HUES48 (cell line): ENCODE measurements around the gene UQCC5.

ENCODE experiments used
- H3K27ac ChIP-seq: one replicate; pipeline ENCODE4 v1.7.0; 2013; ENCODE audit warnings: low read depth, low read length, inconsistent platforms
- H3K27me3 ChIP-seq: 2 replicates; pipeline ENCODE4 v1.6.1; 2013; ENCODE audit warnings: mild to moderate bottlenecking, low read length; ENCODE audit not compliant: control insufficient read depth, insufficient read depth
- H3K36me3 ChIP-seq: 2 replicates; pipeline ENCODE4 v1.6.1; 2013; ENCODE audit warnings: low read length; ENCODE audit not compliant: control insufficient read depth, insufficient read depth
- H3K4me1 ChIP-seq: 2 replicates; pipeline ENCODE4 v1.6.1; 2013; ENCODE audit warnings: mild to moderate bottlenecking, low read length; ENCODE audit not compliant: control insufficient read depth, insufficient read depth
- H3K4me3 ChIP-seq: 2 replicates; pipeline ENCODE4 v1.5.1; 2013; ENCODE audit warnings: mild to moderate bottlenecking, low read depth, low read length
- H3K9ac ChIP-seq: 2 replicates; pipeline ENCODE4 v1.6.1; 2013; ENCODE audit warnings: mild to moderate bottlenecking, low read depth, low read length, moderate library complexity
- H3K9me3 ChIP-seq: 2 replicates; pipeline ENCODE4 v1.6.1; 2013; ENCODE audit warnings: low read length; ENCODE audit not compliant: control insufficient read depth, insufficient read depth

Gene UQCC5

DNA sequence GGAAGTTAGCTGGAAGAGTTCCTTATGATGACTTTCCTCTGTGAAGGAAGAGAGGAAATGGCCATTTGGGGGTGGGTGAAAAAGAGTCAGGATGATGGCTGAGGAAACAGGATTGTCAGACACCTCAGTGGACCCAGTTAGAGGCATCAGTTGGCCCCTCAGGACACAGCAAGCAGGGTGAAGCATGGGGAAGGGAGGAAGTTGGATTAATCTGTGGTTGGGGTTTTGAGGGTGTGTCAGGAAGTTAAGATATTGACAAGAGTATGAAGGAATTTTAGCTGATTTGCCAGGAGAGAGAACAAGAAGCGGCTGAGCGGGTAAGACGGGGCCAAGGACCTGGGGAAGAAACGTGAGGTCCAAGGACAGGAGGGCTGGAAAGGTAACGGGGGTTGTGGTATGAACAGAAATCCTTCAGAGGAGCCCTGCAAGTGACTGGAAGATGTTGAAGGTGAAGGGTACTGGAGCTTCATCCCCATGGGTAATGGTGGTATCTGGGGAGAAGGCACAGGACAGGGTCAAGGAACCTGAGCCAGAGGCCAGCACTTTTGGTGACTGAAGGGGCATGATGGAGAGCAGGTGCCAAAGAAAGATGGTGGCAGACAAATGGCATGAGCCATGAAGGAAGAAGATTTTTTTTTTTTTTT lies 2.7 kb downstream of the UQCC5 start:
- peaks cover 21% of the 10 kb centered on the region for H3K4me1 ChIP-seq
- no peaks in the 10 kb centered on the region for H3K9me3 ChIP-seq
- no peak overlapping the region for H3K4me3 ChIP-seq
- H3K9ac ChIP-seq, result no peak overlapping the region
- H3K27me3 ChIP-seq, result no peaks in the 10 kb centered on the region
- peaks cover 27% of the 10 kb centered on the region for H3K36me3 ChIP-seq
- H3K27ac ChIP-seq, result no peak overlapping the region

DNA sequence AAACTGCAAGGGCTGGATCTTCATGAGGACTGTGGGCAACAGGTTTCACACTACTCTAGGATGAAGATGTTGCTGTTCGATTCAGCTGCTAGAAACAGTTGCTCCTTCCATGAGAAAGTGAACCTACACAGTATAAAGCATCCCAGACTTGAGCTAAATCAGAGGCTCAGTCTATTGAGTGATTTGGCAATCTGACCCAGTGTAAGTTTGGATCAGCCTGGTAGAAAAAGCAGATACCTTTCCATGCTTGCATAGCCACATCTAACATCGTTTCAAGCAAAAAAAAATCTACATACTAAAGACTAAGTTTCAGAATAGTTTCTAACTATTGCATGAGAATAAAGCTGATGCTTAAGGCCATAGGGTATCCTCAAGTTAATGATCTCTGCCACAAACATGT lies 4.6 kb downstream of the UQCC5 start:
- Histone ChIP-seq H3K4me1 (peaks cover 14% of the 10 kb centered on the region; the same call in 1 of the 2 replicates), H3K36me3 (peaks cover 32% of the 10 kb centered on the region), H3K27ac (no peak overlapping the region), H3K4me3 (no peak overlapping the region), H3K27me3 (no peaks in the 10 kb centered on the region), H3K9me3 (no peaks in the 10 kb centered on the region), H3K9ac (no peak overlapping the region)

DNA sequence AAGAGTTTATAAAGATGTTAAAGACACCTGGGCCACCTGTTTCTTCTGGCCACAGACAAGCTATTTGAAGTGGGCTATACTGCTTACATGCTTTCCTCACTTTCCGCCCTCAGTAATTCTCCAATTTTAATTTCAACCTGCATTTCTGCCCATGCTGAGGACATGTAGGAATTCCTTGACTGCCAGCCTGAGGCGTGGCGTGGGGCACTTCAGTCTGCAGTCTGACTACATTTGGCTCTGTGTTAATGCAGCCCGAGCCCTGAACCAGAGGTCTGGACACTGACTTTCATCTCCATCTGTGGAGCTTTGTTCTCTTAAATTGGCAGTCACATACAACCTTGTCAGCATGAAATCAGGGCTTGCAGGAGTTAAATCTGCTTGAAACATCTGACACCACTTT lies 8.5 kb downstream of the UQCC5 start:
- H3K36me3 ChIP-seq, result peaks cover 55% of the 10 kb centered on the region

DNA sequence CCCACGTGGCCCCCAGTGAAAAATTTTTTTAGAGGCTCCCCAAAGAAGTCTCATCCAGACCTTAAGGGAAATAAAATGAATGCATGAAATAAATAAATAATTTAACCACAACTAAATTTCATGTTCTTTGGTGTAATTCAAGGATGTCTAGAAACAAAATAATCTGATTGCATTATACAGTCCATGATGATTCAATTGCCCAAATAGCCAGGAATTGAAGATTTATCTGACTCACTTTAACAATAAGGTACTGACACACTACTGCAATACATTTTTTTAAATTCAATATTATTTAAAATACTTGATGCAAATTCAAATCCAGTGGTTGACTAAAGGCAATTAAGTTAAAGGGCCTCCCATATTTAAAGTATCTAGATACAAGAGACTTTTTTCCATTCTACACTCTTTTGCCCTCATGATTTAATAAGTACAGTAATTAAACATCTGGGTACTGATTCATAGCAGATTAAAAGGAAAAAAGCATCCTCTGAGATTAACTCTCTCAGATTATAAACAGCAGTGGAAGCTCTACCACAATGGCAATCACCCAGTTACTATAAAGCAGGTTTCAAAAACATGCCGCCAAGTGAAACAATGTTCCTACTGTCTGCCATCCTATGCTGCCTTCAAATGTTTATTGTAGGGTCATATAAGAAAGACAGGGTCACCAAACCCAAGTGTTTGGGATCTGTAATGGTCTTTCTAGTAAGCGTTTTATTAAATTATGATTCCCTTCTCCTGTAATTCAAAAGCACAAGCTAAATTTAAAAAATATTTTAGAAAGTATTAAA lies 9.9 kb downstream of the UQCC5 start:
- no peak overlapping the region for H3K9ac ChIP-seq
- no peak overlapping the region for H3K27ac ChIP-seq
- H3K4me1 ChIP-seq, result no peaks in the 10 kb centered on the region
- H3K36me3 ChIP-seq, result peaks cover 55% of the 10 kb centered on the region
- H3K4me3 ChIP-seq, result no peak overlapping the region
- H3K27me3 ChIP-seq, result no peaks in the 10 kb centered on the region
- no peaks in the 10 kb centered on the region for H3K9me3 ChIP-seq

More for the DNA sequence above, 8.5 kb downstream of the UQCC5 start:
- Histone ChIP-seq H3K4me3 (no peak overlapping the region), H3K4me1 (no peaks in the 10 kb centered on the region), H3K9ac (no peak overlapping the region), H3K9me3 (no peaks in the 10 kb centered on the region), H3K27ac (no peak overlapping the region), H3K27me3 (no peaks in the 10 kb centered on the region)

DNA sequence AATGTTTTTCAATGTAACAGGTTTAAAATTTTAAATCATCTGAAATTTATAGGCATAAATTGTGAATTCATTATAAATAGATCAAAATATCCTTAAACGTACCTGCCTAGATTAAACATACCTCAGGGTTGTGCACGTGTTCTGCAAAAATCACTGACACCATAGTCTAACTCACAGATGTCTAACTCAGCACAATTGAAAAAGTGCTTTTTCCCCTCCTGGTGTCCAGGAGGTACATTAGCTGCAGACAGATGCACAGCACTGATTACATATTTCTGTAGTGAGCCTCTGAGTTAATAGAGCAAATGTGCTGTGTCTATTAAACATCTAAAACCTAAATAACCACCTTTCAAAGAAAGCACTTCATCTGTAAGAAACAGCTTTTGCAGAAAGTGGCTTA lies 10.7 kb downstream of the UQCC5 start:
- Histone ChIP-seq H3K27ac (no peak overlapping the region), H3K4me1 (no peaks in the 10 kb centered on the region), H3K4me3 (no peak overlapping the region), H3K36me3 (peaks cover 59% of the 10 kb centered on the region), H3K27me3 (no peaks in the 10 kb centered on the region), H3K9ac (no peak overlapping the region), H3K9me3 (no peaks in the 10 kb centered on the region)

DNA sequence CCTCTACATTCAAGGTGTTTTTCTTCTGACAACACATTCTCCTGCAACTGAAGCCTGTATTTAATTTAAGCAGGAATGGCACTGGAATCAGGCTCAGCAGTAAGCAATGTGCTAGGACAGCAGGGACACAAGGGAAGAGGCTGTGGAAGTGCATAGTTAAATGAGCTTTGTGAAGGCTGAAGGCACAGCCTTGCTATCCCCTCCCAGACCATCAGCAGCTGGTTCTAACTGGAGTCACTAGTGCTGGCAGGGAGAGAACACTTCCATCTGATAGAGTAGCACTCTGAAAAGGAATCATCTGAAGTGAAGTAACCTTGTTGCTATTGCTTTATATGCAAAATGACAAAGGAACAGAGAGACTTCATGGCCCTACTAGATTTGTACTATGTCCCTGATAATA lies 14.7 kb downstream of the UQCC5 start:
- Histone ChIP-seq H3K36me3 (peaks cover 78% of the 10 kb centered on the region), H3K4me3 (no peak overlapping the region)

DNA sequence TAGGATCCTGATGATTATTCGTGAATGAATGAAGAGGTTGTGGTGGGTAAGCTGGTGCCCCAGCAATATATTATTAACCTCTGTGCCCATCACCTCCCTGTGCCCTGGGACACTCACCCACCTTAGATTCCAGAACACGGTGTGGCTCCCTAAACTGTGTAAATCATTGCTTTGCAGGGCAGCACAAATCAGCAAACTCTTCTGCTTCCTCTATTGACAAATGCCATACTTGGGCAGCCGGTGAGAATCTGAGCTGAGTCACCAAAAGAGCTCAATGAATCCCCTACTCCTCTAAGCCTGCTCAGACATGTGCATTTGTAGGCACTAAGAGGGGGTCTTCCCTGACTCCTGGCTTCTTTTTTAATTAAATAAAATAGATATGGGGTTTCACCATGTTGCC lies 15.7 kb downstream of the UQCC5 start:
- no peak overlapping the region for H3K9ac ChIP-seq
- H3K36me3 ChIP-seq, result peaks cover 72% of the 10 kb centered on the region
- peaks cover 8% of the 10 kb centered on the region; the same call in 1 of the 2 replicates for H3K4me1 ChIP-seq
- H3K4me3 ChIP-seq, result no peak overlapping the region
- no peaks in the 10 kb centered on the region for H3K9me3 ChIP-seq
- H3K27me3 ChIP-seq, result no peaks in the 10 kb centered on the region
- H3K27ac ChIP-seq, result no peak overlapping the region

More for the DNA sequence above, 14.7 kb downstream of the UQCC5 start:
- H3K27ac ChIP-seq, result no peak overlapping the region
- no peak overlapping the region for H3K9ac ChIP-seq
- no peaks in the 10 kb centered on the region for H3K9me3 ChIP-seq
- H3K4me1 ChIP-seq, result no peaks in the 10 kb centered on the region
- H3K27me3 ChIP-seq, result no peaks in the 10 kb centered on the region

GRCh38 chr3:52554026-52554755 lies 17.8 kb downstream of the UQCC5 start:
- H3K27ac ChIP-seq, result no peak overlapping the region
- H3K4me1 ChIP-seq, result peaks cover 10% of the 10 kb centered on the region; the same call in 1 of the 2 replicates
- no peak overlapping the region for H3K4me3 ChIP-seq
- no peaks in the 10 kb centered on the region for H3K27me3 ChIP-seq
- H3K9ac ChIP-seq, result no peak overlapping the region
- H3K9me3 ChIP-seq, result no peaks in the 10 kb centered on the region
- H3K36me3 ChIP-seq, result peaks cover 73% of the 10 kb centered on the region

GRCh38 chr3:52555056-52555455 lies 18.7 kb downstream of the UQCC5 start:
- Histone ChIP-seq H3K36me3 (peaks cover 76% of the 10 kb centered on the region), H3K9me3 (no peaks in the 10 kb centered on the region), H3K4me3 (no peak overlapping the region), H3K27ac (no peak overlapping the region), H3K27me3 (no peaks in the 10 kb centered on the region), H3K9ac (no peak overlapping the region; the same call in 1 of the 2 replicates), H3K4me1 (peaks cover 10% of the 10 kb centered on the region; the same call in 1 of the 2 replicates)

DNA sequence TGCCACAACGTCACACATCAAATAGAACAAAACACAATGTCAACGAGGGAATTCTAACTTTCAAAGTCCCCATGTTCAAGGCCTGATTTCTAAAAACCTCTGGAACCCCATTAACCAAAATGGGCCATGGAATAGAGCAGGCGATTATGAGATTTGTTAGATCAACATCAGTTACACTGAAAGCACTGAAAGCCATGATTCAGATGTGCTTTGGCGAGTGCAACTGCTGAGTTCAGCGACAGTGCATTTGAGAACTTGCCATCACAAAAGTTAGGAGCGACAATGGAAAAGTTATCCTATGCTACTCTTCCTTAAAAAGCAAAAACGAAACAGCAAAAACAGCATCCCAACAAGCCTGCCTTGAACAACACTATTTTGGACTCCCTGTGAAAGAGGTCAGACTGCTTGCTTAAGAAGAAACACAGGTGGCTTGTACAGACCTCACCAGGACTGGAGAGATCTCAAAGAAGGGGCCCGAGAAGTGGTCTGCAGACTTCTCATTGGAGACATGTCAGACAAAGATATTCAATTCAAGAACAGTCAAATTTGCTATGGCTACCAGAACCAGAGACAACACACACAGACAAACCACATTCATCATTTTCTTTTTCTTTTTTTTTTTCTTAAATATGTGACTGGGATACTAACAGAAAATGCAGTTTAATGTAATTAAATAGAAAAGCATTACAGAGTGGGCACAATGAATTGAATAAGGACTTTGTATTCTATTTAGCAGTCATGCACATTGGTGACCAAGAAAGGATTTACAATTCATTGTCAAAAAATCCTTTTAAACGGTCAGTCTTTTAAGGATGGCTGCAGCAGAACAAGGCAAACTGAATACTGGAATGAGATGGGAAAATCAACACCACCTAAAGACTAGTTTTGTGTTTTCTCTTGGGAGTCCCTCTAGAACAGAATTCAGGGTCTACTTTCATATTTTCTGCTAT lies 20.9 kb downstream of the UQCC5 start:
- peak overlapping the region; percentile 7 for H3K27ac ChIP-seq
- H3K9ac ChIP-seq, result no peak overlapping the region
- H3K4me1 ChIP-seq, result peaks cover 10% of the 10 kb centered on the region; the same call in 1 of the 2 replicates
- peaks cover 72% of the 10 kb centered on the region for H3K36me3 ChIP-seq
- H3K27me3 ChIP-seq, result no peaks in the 10 kb centered on the region
- no peaks in the 10 kb centered on the region for H3K9me3 ChIP-seq
- no peak overlapping the region for H3K4me3 ChIP-seq
